Astrocyte (in vitro differentiated cells and primary cell): ENCODE measurements around the gene FAM171A2. TPM values are rescaled to one million over a fixed set of nuclear protein-coding genes. Genes with fewer than 3 reads are reported as not detected.

Experiments
- DNase-seq: peaks from one replicate; pipeline ENCODE4 v3.0.0-alpha.2; 2010; ENCODE audit warnings: low read depth
- FAIRE-seq: peaks from 2 replicates; lab custom pipeline; 2011; peaks lifted over from hg19 to GRCh38; lab: Jason Lieb, UNC
- H2AFZ ChIP-seq: 2 replicates; pipeline ENCODE4 v1.6.0; 2012; ENCODE audit warnings: low read depth, low read length, inconsistent platforms
- H3K27ac ChIP-seq: 2 replicates; pipeline ENCODE4 v1.5.1; 2011; ENCODE audit warnings: low read depth, low read length, inconsistent platforms
- H3K27me3 ChIP-seq: 2 replicates; pipeline ENCODE4 v1.6.0; 2011; ENCODE audit warnings: low read length, inconsistent platforms; ENCODE audit not compliant: insufficient read depth
- H3K36me3 ChIP-seq: 2 replicates; pipeline ENCODE4 v1.5.1; 2011; ENCODE audit warnings: low read length, inconsistent platforms; ENCODE audit not compliant: insufficient read depth
- H3K4me1 ChIP-seq: 2 replicates; pipeline ENCODE4 v1.5.1; 2011; ENCODE audit warnings: low read length, inconsistent platforms; ENCODE audit not compliant: insufficient read depth
- H3K4me2 ChIP-seq: 2 replicates; pipeline ENCODE4 v1.6.0; 2012; ENCODE audit warnings: low read length, inconsistent platforms
- H3K4me3 ChIP-seq: 2 replicates; pipeline ENCODE4 v1.5.1; 2011; ENCODE audit warnings: low read depth, mild to moderate bottlenecking, low read length, inconsistent platforms; ENCODE audit not compliant: insufficient read depth
- H3K79me2 ChIP-seq: 2 replicates; pipeline ENCODE4 v1.6.0; 2012; ENCODE audit warnings: mild to moderate bottlenecking, low read length, inconsistent platforms; ENCODE audit not compliant: insufficient read depth
- H3K9ac ChIP-seq: 2 replicates; pipeline ENCODE4 v1.6.0; 2012; ENCODE audit warnings: mild to moderate bottlenecking, low read length, inconsistent platforms
- H3K9me3 ChIP-seq: 2 replicates; pipeline ENCODE4 v1.5.1; 2012; ENCODE audit warnings: low read depth, mild to moderate bottlenecking, low read length, inconsistent platforms; ENCODE audit not compliant: insufficient read depth
- H4K20me1 ChIP-seq: 2 replicates; pipeline ENCODE4 v1.6.0; 2012; ENCODE audit warnings: low read length, inconsistent platforms; ENCODE audit not compliant: insufficient read depth
- H3K27ac Mint-ChIP-seq: one replicate; pipeline ENCODE4 v1.8.0; 2021; ENCODE audit warnings: mild to moderate bottlenecking, mixed read lengths; ENCODE audit not compliant: unreplicated experiment
- H3K27me3 Mint-ChIP-seq: one replicate; pipeline ENCODE4 v1.8.0; 2021; ENCODE audit warnings: low read depth, mixed read lengths; ENCODE audit not compliant: unreplicated experiment
- H3K36me3 Mint-ChIP-seq: one replicate; pipeline ENCODE4 v1.8.0; 2021; ENCODE audit warnings: low read depth, mixed read lengths; ENCODE audit not compliant: unreplicated experiment
- H3K4me1 Mint-ChIP-seq: one replicate; pipeline ENCODE4 v1.8.0; 2021; ENCODE audit warnings: low read depth, mixed read lengths; ENCODE audit not compliant: unreplicated experiment
- H3K4me3 Mint-ChIP-seq: one replicate; pipeline ENCODE4 v1.8.0; 2021; ENCODE audit warnings: mild to moderate bottlenecking, moderate library complexity, mixed read lengths; ENCODE audit not compliant: unreplicated experiment
- H3K9me3 Mint-ChIP-seq: one replicate; pipeline ENCODE4 v1.8.0; 2021; ENCODE audit warnings: mild to moderate bottlenecking, mixed read lengths; ENCODE audit not compliant: unreplicated experiment
- EZH2 ChIP-seq: IDR thresholded peaks from 2 replicates; pipeline ENCODE4 v1.6.1; 2012; ENCODE audit warnings: mild to moderate bottlenecking, low read length, inconsistent platforms; ENCODE audit not compliant: insufficient read depth
- total RNA-seq: library from RNA; stranded (reverse); gene quantifications from 2 replicates; pipeline ENCODE4 v1.2.1, GENCODE V29; 2021
- TF ChIP-seq, protein P1 (sequence below): IDR thresholded peaks from 2 replicates; pipeline ENCODE4 v1.5.1; 2011; ENCODE audit warnings: low read depth, mild to moderate bottlenecking, inconsistent platforms, low read length, moderate library complexity; ENCODE audit not compliant: insufficient read depth

FAM171A2 gene
- total RNA-seq, 1 donor from 2014 or later = 18.2 TPM

DNA sequence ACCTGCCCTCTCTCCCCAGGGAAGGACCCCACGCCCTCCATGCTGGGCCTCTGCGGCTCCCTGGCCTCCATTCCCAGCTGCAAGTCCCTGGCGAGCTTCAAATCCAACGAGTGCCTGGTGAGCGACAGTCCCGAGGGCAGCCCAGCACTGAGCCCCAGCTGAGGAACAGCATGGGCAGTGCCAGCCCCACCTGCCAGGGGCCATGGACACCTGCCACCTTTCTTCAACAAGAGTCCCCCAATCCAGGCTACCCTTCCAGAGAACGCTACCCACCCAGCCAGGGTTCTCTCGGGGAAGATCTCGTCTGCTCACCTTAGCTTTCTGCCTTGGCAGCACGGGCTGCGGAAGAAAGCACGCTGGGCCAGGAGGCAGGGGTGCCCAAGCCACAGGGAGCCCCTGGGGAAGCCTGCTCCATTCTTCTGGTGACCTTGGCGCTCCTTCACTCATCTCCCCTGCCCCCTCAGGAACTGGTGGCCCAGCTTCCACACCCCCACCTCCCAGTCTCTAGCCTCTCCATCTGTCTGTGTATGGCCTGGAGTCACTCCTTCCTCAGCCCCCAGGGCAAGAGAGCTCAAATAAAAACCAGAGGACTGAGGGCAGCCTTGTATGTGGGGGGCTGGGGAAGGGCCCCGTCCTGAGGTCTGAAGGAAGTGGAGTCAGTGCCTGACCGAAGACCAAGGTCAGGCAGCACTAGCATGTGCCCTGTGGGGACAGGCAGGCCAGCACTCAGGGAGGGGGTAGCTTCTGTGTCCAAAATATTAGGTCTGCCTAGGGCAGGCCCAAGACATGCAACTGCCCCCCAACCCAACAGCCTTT, 45.4 kb downstream of the FAM171A2 start:
- H3K9me3 ChIP-seq = no peaks in the 10 kb centered on the region
- no peak overlapping the region for H3K9ac ChIP-seq
- no peak overlapping the region for H3K27ac Mint-ChIP-seq
- H3K4me3 ChIP-seq = no peak overlapping the region
- no peaks in the 10 kb centered on the region for H3K4me1 Mint-ChIP-seq
- FAIRE-seq = no peak
- H3K36me3 ChIP-seq = peaks cover 6% of the 10 kb centered on the region
- no peak overlapping the region for H3K27ac ChIP-seq
- peaks cover 31% of the 10 kb centered on the region for H4K20me1 ChIP-seq
- H3K27me3 Mint-ChIP-seq = peaks cover 30% of the 10 kb centered on the region
- H3K79me2 ChIP-seq = peaks cover 4% of the 10 kb centered on the region
- no peak for TF ChIP-seq EZH2
- TF ChIP-seq, protein P1, sequence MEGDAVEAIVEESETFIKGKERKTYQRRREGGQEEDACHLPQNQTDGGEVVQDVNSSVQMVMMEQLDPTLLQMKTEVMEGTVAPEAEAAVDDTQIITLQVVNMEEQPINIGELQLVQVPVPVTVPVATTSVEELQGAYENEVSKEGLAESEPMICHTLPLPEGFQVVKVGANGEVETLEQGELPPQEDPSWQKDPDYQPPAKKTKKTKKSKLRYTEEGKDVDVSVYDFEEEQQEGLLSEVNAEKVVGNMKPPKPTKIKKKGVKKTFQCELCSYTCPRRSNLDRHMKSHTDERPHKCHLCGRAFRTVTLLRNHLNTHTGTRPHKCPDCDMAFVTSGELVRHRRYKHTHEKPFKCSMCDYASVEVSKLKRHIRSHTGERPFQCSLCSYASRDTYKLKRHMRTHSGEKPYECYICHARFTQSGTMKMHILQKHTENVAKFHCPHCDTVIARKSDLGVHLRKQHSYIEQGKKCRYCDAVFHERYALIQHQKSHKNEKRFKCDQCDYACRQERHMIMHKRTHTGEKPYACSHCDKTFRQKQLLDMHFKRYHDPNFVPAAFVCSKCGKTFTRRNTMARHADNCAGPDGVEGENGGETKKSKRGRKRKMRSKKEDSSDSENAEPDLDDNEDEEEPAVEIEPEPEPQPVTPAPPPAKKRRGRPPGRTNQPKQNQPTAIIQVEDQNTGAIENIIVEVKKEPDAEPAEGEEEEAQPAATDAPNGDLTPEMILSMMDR = no peak
- H3K4me1 ChIP-seq = no peaks in the 10 kb centered on the region
- H3K4me3 Mint-ChIP-seq = no peak overlapping the region
- peaks cover 4% of the 10 kb centered on the region for H3K9me3 Mint-ChIP-seq
- no peak for DNase-seq
- H3K27me3 ChIP-seq = peaks cover 29% of the 10 kb centered on the region
- no peak overlapping the region for H3K4me2 ChIP-seq
- H3K36me3 Mint-ChIP-seq = peaks cover 12% of the 10 kb centered on the region
- no peak overlapping the region for H2AFZ ChIP-seq

DNA sequence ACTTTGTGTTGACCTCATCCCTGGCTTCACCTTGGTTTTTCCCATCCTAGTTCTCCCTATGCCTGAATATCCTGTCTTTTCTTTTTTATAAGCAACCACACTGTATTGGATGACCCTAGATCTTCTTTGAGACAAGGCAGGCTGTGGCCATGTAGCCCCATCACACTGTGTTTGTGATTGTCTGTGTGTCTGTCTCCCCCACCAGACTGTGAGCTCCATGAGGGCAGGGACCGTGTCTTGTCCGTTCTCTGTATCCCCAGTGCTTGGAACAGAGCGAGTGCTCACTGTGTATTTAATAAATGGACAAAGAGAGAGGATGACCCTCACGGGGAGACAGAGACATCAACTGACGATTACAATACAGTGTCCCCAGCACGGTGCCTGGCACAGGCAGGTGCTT, 46.1 kb downstream of the FAM171A2 start:
- Mint-ChIP-seq H3K4me1 (no peaks in the 10 kb centered on the region), H3K36me3 (peaks cover 12% of the 10 kb centered on the region), H3K27ac (no peak overlapping the region), H3K4me3 (peak overlapping the region; percentile 71), H3K27me3 (peaks cover 34% of the 10 kb centered on the region), H3K9me3 (peaks cover 4% of the 10 kb centered on the region)
- FAIRE-seq (no peak), DNase-seq (no peak)
- H3K79me2 ChIP-seq = peaks cover 3% of the 10 kb centered on the region
- no peak overlapping the region for H2AFZ ChIP-seq
- TF ChIP-seq, protein P1 = no peak
- TF ChIP-seq EZH2 = no peak
- H3K4me3 ChIP-seq = no peak overlapping the region
- peaks cover 29% of the 10 kb centered on the region for H3K27me3 ChIP-seq
- H3K4me1 ChIP-seq = no peaks in the 10 kb centered on the region
- peaks cover 30% of the 10 kb centered on the region for H4K20me1 ChIP-seq
- H3K9me3 ChIP-seq = no peaks in the 10 kb centered on the region
- no peak overlapping the region for H3K9ac ChIP-seq
- no peak overlapping the region for H3K27ac ChIP-seq
- peaks cover 6% of the 10 kb centered on the region for H3K36me3 ChIP-seq
- H3K4me2 ChIP-seq = no peak overlapping the region
